Smooth muscle cell (in vitro differentiated cells): ENCODE measurements around the gene MED27. TPM values are rescaled to one million over a fixed set of nuclear protein-coding genes. Genes with fewer than 3 reads are reported as not detected.

Experiments
- DNase-seq: peaks from one replicate; lab custom pipeline; 2025; ENCODE audit not compliant: unreplicated experiment; lab: John Stamatoyannopoulos, UW
- H2AFZ ChIP-seq: fragments of 200-600 bp; sonication (generic); 2 replicates; pipeline ENCODE4 v1.6.0; 2016; ENCODE audit warnings: antibody characterized with exemption, low read depth, mild to moderate bottlenecking
- H3F3A ChIP-seq: fragments of 200-600 bp; sonication (generic); 2 replicates; pipeline ENCODE4 v1.6.0; 2017; ENCODE audit warnings: antibody characterized with exemption, low read depth
- H3K27ac ChIP-seq: fragments of 200-600 bp; sonication (generic); 2 replicates; pipeline ENCODE4 v1.5.1; 2016; ENCODE audit warnings: low read depth, mild to moderate bottlenecking
- H3K27me3 ChIP-seq: fragments of 200-600 bp; sonication (generic); 2 replicates; pipeline ENCODE4 v1.6.1; 2016; ENCODE audit warnings: low read depth, mild to moderate bottlenecking
- H3K36me3 ChIP-seq: fragments of 200-600 bp; sonication (generic); 2 replicates; pipeline ENCODE4 v1.5.1; 2016; ENCODE audit warnings: low read depth
- H3K4me1 ChIP-seq: fragments of 200-600 bp; sonication (generic); 2 replicates; pipeline ENCODE4 v1.5.1; 2016; ENCODE audit warnings: low read depth
- H3K4me2 ChIP-seq: fragments of 200-600 bp; sonication (generic); 2 replicates; pipeline ENCODE4 v1.6.0; 2016; ENCODE audit warnings: mild to moderate bottlenecking
- H3K4me3 ChIP-seq: fragments of 200-600 bp; sonication (generic); 2 replicates; pipeline ENCODE4 v1.5.1; 2016; ENCODE audit warnings: mild to moderate bottlenecking
- H3K79me2 ChIP-seq: fragments of 200-600 bp; sonication (generic); 2 replicates; pipeline ENCODE4 v1.6.0; 2016; ENCODE audit warnings: low read depth, mild to moderate bottlenecking
- H3K9ac ChIP-seq: fragments of 200-600 bp; sonication (generic); 2 replicates; pipeline ENCODE4 v1.6.0; 2016; ENCODE audit warnings: low read depth
- H3K9me3 ChIP-seq: fragments of 200-600 bp; sonication (generic); replicated peaks from 2 replicates; pipeline ENCODE4 v1.5.1; 2016; ENCODE audit warnings: low read depth
- H4K20me1 ChIP-seq: fragments of 200-600 bp; sonication (generic); 2 replicates; pipeline ENCODE4 v1.6.0; 2016; ENCODE audit warnings: low read depth
- CTCF ChIP-seq: fragments of 200-600 bp; sonication (generic); IDR thresholded peaks from 2 replicates; pipeline ENCODE4 v1.5.1; 2017; ENCODE audit warnings: borderline replicate concordance, mild to moderate bottlenecking, antibody characterized with exemption; ENCODE audit not compliant: insufficient read depth, poor library complexity, severe bottlenecking
- WGBS: methylation state at CpG from one replicate; pipeline ENCODE4 v1.1.7; 2016; ENCODE audit warnings: low lambda C conversion rate; 5-methylcytosine and 5-hydroxymethylcytosine counted together
- polyA plus RNA-seq: library from polyadenylated mRNA; unstranded; fragments of >200 nt; fragmentation: Nextera tagmentation; extraction: Ambion mirVana; gene quantifications from 2 replicates; pipeline ENCODE4 v1.2.1, GENCODE V29; 2016
- total RNA-seq: library from RNA; depleted of rRNA; stranded (reverse); fragments of >200 nt; gene quantifications from 2 replicates; pipeline ENCODE4 v1.2.3, GENCODE V29; 2014

MED27 gene
- total and polyA plus RNA-seq, 2 experiments from 2014 or later = 24.0 to 50.0 TPM

GRCh38 chr9:132006677-132007370 is 72.8 kb downstream of the MED27 start:
- H3F3A ChIP-seq = no peaks in the 10 kb centered on the region
- no peaks in the 10 kb centered on the region for H3K27me3 ChIP-seq
- H3K9ac ChIP-seq = no peak overlapping the region
- H4K20me1 ChIP-seq = peaks cover 71% of the 10 kb centered on the region
- H3K4me2 ChIP-seq = no peak overlapping the region
- no peak overlapping the region for H2AFZ ChIP-seq
- peaks cover 11% of the 10 kb centered on the region for H3K4me1 ChIP-seq
- no peak overlapping the region for H3K4me3 ChIP-seq
- DNase-seq = no peak
- peak overlapping the region; percentile 20 for H3K27ac ChIP-seq
- H3K79me2 ChIP-seq = peaks cover 11% of the 10 kb centered on the region
- TF ChIP-seq CTCF = no peak
- H3K9me3 ChIP-seq = no peaks in the 10 kb centered on the region
- WGBS = 72% methylated on average over 9 of the region's 9 CpGs
- H3K36me3 ChIP-seq = no peaks in the 10 kb centered on the region

- Histone ChIP-seq H3K9me3 (no peaks in the 10 kb centered on the region), H3K4me1 (peaks cover 11% of the 10 kb centered on the region), H3K9ac (no peak overlapping the region), H3K27me3 (no peaks in the 10 kb centered on the region), H2AFZ (no peak overlapping the region), H3K36me3 (no peaks in the 10 kb centered on the region), H3K4me3 (no peak overlapping the region), H3K27ac (peak overlapping the region; percentile 20), H3K4me2 (no peak overlapping the region), H3K79me2 (peaks cover 13% of the 10 kb centered on the region), H3F3A (no peaks in the 10 kb centered on the region), H4K20me1 (peaks cover 72% of the 10 kb centered on the region)
- no peak for DNase-seq
- TF ChIP-seq CTCF = no peak
- 77% methylated on average over 6 of the region's 6 CpGs for WGBS
Observed at GRCh38 chr9:132005899-132006298, 73.8 kb downstream of the MED27 start.

GRCh38 chr9:132004323-132004722 is 75.3 kb downstream of the MED27 start:
- DNase-seq = no peak
- peaks cover 11% of the 10 kb centered on the region for H3K4me1 ChIP-seq
- no peak overlapping the region for H3K4me3 ChIP-seq
- H3K36me3 ChIP-seq = no peaks in the 10 kb centered on the region
- no peaks in the 10 kb centered on the region for H3K9me3 ChIP-seq
- H4K20me1 ChIP-seq = peaks cover 76% of the 10 kb centered on the region
- no peaks in the 10 kb centered on the region for H3F3A ChIP-seq
- no peaks in the 10 kb centered on the region for H3K27me3 ChIP-seq
- peaks cover 15% of the 10 kb centered on the region for H3K79me2 ChIP-seq
- H3K4me2 ChIP-seq = no peak overlapping the region
- H2AFZ ChIP-seq = no peak overlapping the region
- H3K9ac ChIP-seq = no peak overlapping the region
- H3K27ac ChIP-seq = no peak overlapping the region
- no peak for TF ChIP-seq CTCF
- 93% methylated on average over 5 of the region's 5 CpGs for WGBS

GRCh38 chr9:132003896-132004295 is 75.8 kb downstream of the MED27 start:
- Histone ChIP-seq H3K9me3 (no peaks in the 10 kb centered on the region), H3K9ac (no peak overlapping the region), H2AFZ (no peak overlapping the region), H3K4me1 (peaks cover 11% of the 10 kb centered on the region), H3K4me3 (no peak overlapping the region), H3K79me2 (peaks cover 15% of the 10 kb centered on the region), H3F3A (no peaks in the 10 kb centered on the region), H3K4me2 (no peak overlapping the region), H3K27ac (no peak overlapping the region), H4K20me1 (peaks cover 76% of the 10 kb centered on the region), H3K27me3 (no peaks in the 10 kb centered on the region), H3K36me3 (no peaks in the 10 kb centered on the region)
- TF ChIP-seq CTCF = no peak
- DNase-seq = no peak
- WGBS = 95% methylated on average over 9 of the region's 9 CpGs
